IMR-90 (cell line): ENCODE results near the gene AUNIP. TPM values are rescaled to one million over a fixed set of nuclear protein-coding genes. Genes with fewer than 3 reads are reported as not detected.

Source experiments
- ATAC-seq: fragments of 200-7000 bp; cut with Tn5 transposase; 2 replicates; pipeline ENCODE4 v1.9.1; 2020; ENCODE audit warnings: low read depth, mild to moderate bottlenecking, moderate library complexity
- BruUV-seq: library from RNA; stranded (reverse); fragments of 400-500 nt; replicated peaks from 2 replicates; lab custom pipeline; 2021; lab: Mats Ljungman, UMichigan
- CTCF ChIA-PET: fragments of 300-600 bp; formaldehyde crosslinking; extraction: SDS; loops from one replicate; lab custom pipeline; 2021; ENCODE audit warnings: antibody characterized with exemption; lab: Yijun Ruan, JAX
- POLR2A ChIA-PET: fragments of 300-600 bp; sonication (Branson Sonifier 250); formaldehyde crosslinking; loops from one replicate; lab custom pipeline; 2022; ENCODE audit warnings: antibody characterized with exemption; ENCODE audit not compliant: unreplicated experiment; lab: Charles Lee
- DNase-seq: peaks from one replicate; pipeline ENCODE4 v3.0.0; 2013
- H2AFZ ChIP-seq: replicated peaks from 2 replicates; pipeline ENCODE3; 2013; ENCODE audit warnings: low read length, mild to moderate bottlenecking; ENCODE audit not compliant: poor library complexity
- H2AK5ac ChIP-seq: 2 replicates; pipeline ENCODE4 v1.6.1; 2013; ENCODE audit warnings: low read depth, low read length, inconsistent platforms
- H2AK9ac ChIP-seq: replicated peaks from 2 replicates; pipeline ENCODE3; 2013; ENCODE audit warnings: mild to moderate bottlenecking, low read depth, low read length, moderate library complexity; ENCODE audit not compliant: poor library complexity
- H2BK120ac ChIP-seq: 2 replicates; pipeline ENCODE4 v1.6.1; 2013; ENCODE audit warnings: low read depth, low read length, inconsistent platforms
- H2BK15ac ChIP-seq: 3 replicates; pipeline ENCODE4 v1.6.1; 2013; ENCODE audit warnings: low read depth, low read length, inconsistent platforms
- H2BK20ac ChIP-seq: 2 replicates; pipeline ENCODE4 v1.6.1; 2013; ENCODE audit warnings: low read depth, mild to moderate bottlenecking, inconsistent platforms, low read length, moderate library complexity
- H2BK5ac ChIP-seq: 2 replicates; pipeline ENCODE4 v1.6.1; 2013; ENCODE audit warnings: mild to moderate bottlenecking, low read depth, low read length, inconsistent platforms; ENCODE audit not compliant: poor library complexity, severe bottlenecking
- H3K14ac ChIP-seq: replicated peaks from 2 replicates; pipeline ENCODE4 v1.6.1; 2013; ENCODE audit warnings: low read depth, low read length, inconsistent platforms
- H3K18ac ChIP-seq: 2 replicates; pipeline ENCODE4 v1.6.1; 2013; ENCODE audit warnings: low read depth, low read length, control low read depth
- H3K23ac ChIP-seq: 2 replicates; pipeline ENCODE4 v1.6.1; 2013; ENCODE audit warnings: low read depth, low read length, inconsistent platforms
- H3K27ac ChIP-seq: 2 replicates; pipeline ENCODE4 v1.5.1; 2013; ENCODE audit warnings: mild to moderate bottlenecking, control low read depth, low read length; ENCODE audit not compliant: insufficient read depth
- H3K27me3 ChIP-seq: 2 replicates; pipeline ENCODE4 v1.6.1; 2013; ENCODE audit warnings: low read length; ENCODE audit not compliant: control insufficient read depth, insufficient read depth
- H3K36me3 ChIP-seq: 2 replicates; pipeline ENCODE4 v1.6.1; 2013; ENCODE audit warnings: low read length, mixed read lengths; ENCODE audit not compliant: control insufficient read depth, insufficient read depth
- H3K4ac ChIP-seq: 2 replicates; pipeline ENCODE4 v1.6.1; 2013; ENCODE audit warnings: low read depth, low read length, inconsistent platforms
- H3K4me1 ChIP-seq: 2 replicates; pipeline ENCODE4 v1.6.1; 2013; ENCODE audit warnings: low read length, mixed read lengths; ENCODE audit not compliant: control insufficient read depth, insufficient read depth
- H3K4me2 ChIP-seq: 2 replicates; pipeline ENCODE4 v1.6.1; 2013; ENCODE audit warnings: low read depth, mild to moderate bottlenecking, control low read depth, low read length, moderate library complexity
- H3K4me3 ChIP-seq: 2 replicates; pipeline ENCODE4 v1.5.1; 2013; ENCODE audit warnings: low read depth, mild to moderate bottlenecking, control low read depth, low read length, moderate library complexity; ENCODE audit not compliant: insufficient read depth
- H3K56ac ChIP-seq: 2 replicates; pipeline ENCODE4 v1.6.1; 2013; ENCODE audit warnings: low read length, inconsistent platforms; ENCODE audit not compliant: insufficient read depth; ENCODE audit errors: extremely low read depth
- H3K79me1 ChIP-seq, 2 experiments: 2 replicates each; pipeline ENCODE4 v1.6.1; 2013; ENCODE audit warnings: low read length in 2 of 2, inconsistent platforms in 1 of 2, low read depth in 1 of 2
- H3K9ac ChIP-seq: 2 replicates; pipeline ENCODE4 v1.6.1; 2013; ENCODE audit warnings: low read depth, low read length, control low read depth
- H3K9me1 ChIP-seq: 2 replicates; pipeline ENCODE4 v1.6.1; 2013; ENCODE audit warnings: low read length, inconsistent platforms; ENCODE audit not compliant: insufficient read depth
- H3K9me3 ChIP-seq: 2 replicates; pipeline ENCODE4 v1.6.1; 2013; ENCODE audit warnings: low read length; ENCODE audit not compliant: control insufficient read depth, insufficient read depth
- H4K20me1 ChIP-seq: 2 replicates; pipeline ENCODE4 v1.6.1; 2013; ENCODE audit warnings: low read length, inconsistent platforms; ENCODE audit not compliant: insufficient read depth
- H4K5ac ChIP-seq: 2 replicates; pipeline ENCODE4 v1.6.1; 2013; ENCODE audit warnings: mild to moderate bottlenecking, low read depth, low read length, control low read depth
- H4K8ac ChIP-seq, 2 experiments: 2 replicates each; pipeline ENCODE4 v1.6.1; 2013; ENCODE audit warnings: low read depth in 2 of 2, low read length in 2 of 2, control low read depth in 1 of 2, inconsistent platforms in 1 of 2
- H4K91ac ChIP-seq: 2 replicates; pipeline ENCODE4 v1.6.1; 2013; ENCODE audit warnings: low read depth, low read length, inconsistent platforms; ENCODE audit not compliant: insufficient read depth
- BHLHE40 ChIP-seq: fragments of 150-350 bp; IDR thresholded peaks from 2 replicates; pipeline ENCODE4 v1.6.1; 2016; ENCODE audit warnings: mild to moderate bottlenecking, low read depth, low read length
- MAFK ChIP-seq: IDR thresholded peaks from 2 replicates; pipeline ENCODE4 v1.6.1; 2012; ENCODE audit warnings: low read depth, low read length, improper control_type of control experiment
- RAD21 ChIP-seq: IDR thresholded peaks from 2 replicates; pipeline ENCODE4 v1.6.1; 2012; ENCODE audit warnings: low read length, improper control_type of control experiment
- WGBS, 2 experiments: methylation state at CpG; one replicate each; pipeline versions ENCODE4 v1.1.5 to v1.1.7; 2013; ENCODE audit warnings: missing lambda C conversion rate in 2 of 2; ENCODE audit not compliant: insufficient read length in 1 of 2; ENCODE audit errors: extremely low coverage in 2 of 2; 5-methylcytosine and 5-hydroxymethylcytosine counted together
- dilution Hi-C: fragments of 300-500 bp; cut with HindIII; formaldehyde crosslinking; loops from one replicate; pipeline ENCODE4 v1.14.3; 2018; ENCODE audit warnings: low sequenced_read_pairs; ENCODE audit not compliant: unreplicated experiment
- in situ Hi-C: fragments of 300-500 bp; cut with MboI; formaldehyde crosslinking; loops from 3 replicates; pipeline ENCODE4 v1.14.3; 2019; ENCODE audit warnings: low sequenced_read_pairs, inconsistent platforms, mixed read lengths
- intact Hi-C: fragments of 100-400 bp; cut with micrococcal nuclease; formaldehyde crosslinking; loops from 2 replicates; pipeline ENCODE4 v1.10.0; 2022
- polyA plus RNA-seq, 3 experiments: library from polyadenylated mRNA; depleted of rRNA; stranded (reverse); fragments of >200 nt; gene quantifications; 2 replicates each; pipeline ENCODE4 v1.2.3, GENCODE V29; 2012; ENCODE audit warnings: low replicate concordance in 1 of 3
- total RNA-seq: library from RNA; depleted of rRNA; stranded (reverse); fragments of >200 nt; gene quantifications from 2 replicates; pipeline ENCODE4 v1.2.3, GENCODE V29; 2012

The AUNIP gene
- total and polyA plus RNA-seq, 2 of the 4 experiments (the other 2 are of a cell fraction), result 2.4 to 5.0 TPM

- ATAC-seq, result no peak
- Histone ChIP-seq H3K27me3 (no peaks in the 10 kb centered on the region), H2AFZ (no peak overlapping the region), H3K4me2 (no peak overlapping the region), H3K56ac (no peak overlapping the region), H2AK5ac (no peak overlapping the region), H3K9ac (no peak overlapping the region), H2BK15ac (no peak overlapping the region), H4K20me1 (no peaks in the 10 kb centered on the region; the same call in 1 of the 2 replicates), H3K4me3 (no peak overlapping the region), H3K27ac (no peak overlapping the region), H3K79me1 (no peaks in the 10 kb centered on the region), H4K91ac (no peak overlapping the region), H3K4me1 (peaks cover 5% of the 10 kb centered on the region), H4K8ac (no peak overlapping the region), H3K9me1 (peaks cover 6% of the 10 kb centered on the region), H2BK20ac (no peak overlapping the region), H2AK9ac (no peak overlapping the region), H3K9me3 (no peaks in the 10 kb centered on the region), H3K14ac (no peak overlapping the region), H2BK5ac (no peak overlapping the region), H3K4ac (no peak overlapping the region), H3K23ac (no peak overlapping the region), H3K36me3 (peaks cover 4% of the 10 kb centered on the region; the same call in 1 of the 2 replicates), H2BK120ac (no peak overlapping the region), H3K18ac (no peak overlapping the region), H4K5ac (no peak overlapping the region)
- dilution Hi-C loops (no loop called here), intact Hi-C loops (no loop called here), in situ Hi-C loops (loop anchor here (5.0 kb wide), 1 partner anchor 180 kb away; no protein-coding TSS in a partner anchor)
- CTCF ChIA-PET, result interaction anchor here (0.8 kb wide), 1 partner anchor 184 kb away, joined by 3 read pairs; no protein-coding TSS in a partner anchor
- no peak for DNase-seq
- TF ChIP-seq RAD21, result no peak
- no peak for TF ChIP-seq BHLHE40
- TF ChIP-seq MAFK, result no peak
- POLR2A ChIA-PET, result no interaction called here
- WGBS, 2 experiments, result 33% methylated on average over 1 of the region's 4 CpGs; no CpG with 5 or more reads in 1 of the 2 experiments
- BruUV-seq, result no TSS peak
Observed at GRCh38 chr1:25792115-25792514, 67.1 kb downstream of the AUNIP start.
